NCI-H774 (cell line): ENCODE results near the gene GMEB2.

Experiments used
- DNase-seq: peaks from one replicate; lab custom pipeline; 2025; lab: John Stamatoyannopoulos, UW

The GMEB2 gene

GRCh38 chr20:63589261-63590217, 37.4 kb downstream of the GMEB2 start:
- no peak for DNase-seq

GRCh38 chr20:63588641-63589041, 38.3 kb downstream of the GMEB2 start:
- no peak for DNase-seq

GRCh38 chr20:63587776-63588591, 38.9 kb downstream of the GMEB2 start:
- DNase-seq = no peak

GRCh38 chr20:63587256-63587655, 39.6 kb downstream of the GMEB2 start:
- DNase-seq = no peak

- no peak for DNase-seq
Observed at GRCh38 chr20:63586797-63587196, 40.1 kb downstream of the GMEB2 start.

- no peak for DNase-seq
Observed at GRCh38 chr20:63585616-63586565, 41.0 kb downstream of the GMEB2 start.

- DNase-seq = no peak
Observed at GRCh38 chr20:63582382-63583063, 44.4 kb downstream of the GMEB2 start.

GRCh38 chr20:63580796-63581461, 46.0 kb downstream of the GMEB2 start:
- no peak for DNase-seq

- DNase-seq = no peak
Observed at GRCh38 chr20:63579017-63579694, 47.7 kb downstream of the GMEB2 start.

GRCh38 chr20:63578224-63579016, 48.5 kb downstream of the GMEB2 start:
- no peak for DNase-seq

GRCh38 chr20:63577317-63577894, 49.5 kb downstream of the GMEB2 start:
- peak; percentile 26 for DNase-seq

GRCh38 chr20:63576311-63576710, 50.6 kb downstream of the GMEB2 start:
- DNase-seq = no peak

- DNase-seq = no peak
Observed at GRCh38 chr20:63574829-63575743, 51.8 kb downstream of the GMEB2 start.

- peak; percentile 36 for DNase-seq
Observed at GRCh38 chr20:63574156-63574828, 52.6 kb downstream of the GMEB2 start, which contains the start of gene HELZ2. Gene HELZ2 (minus strand): TSS chr20:63574239. CDS start chr20:63572385, 1,854 bp downstream.

- DNase-seq = no peak
Observed at GRCh38 chr20:63573647-63574131, 53.2 kb downstream of the GMEB2 start.

- no peak for DNase-seq
Observed at GRCh38 chr20:63572788-63573646, 53.9 kb downstream of the GMEB2 start.
